Psoas muscle (tissue), 8 donors: ENCODE data around the gene VPS37B. TPM values are rescaled to one million over a fixed set of nuclear protein-coding genes. Genes with fewer than 3 reads are reported as not detected.

Experiments used
- ATAC-seq, 4 donors: fragments of 200-7000 bp; cut with Tn5 transposase; one replicate each; pipeline ENCODE4 v1.9.1; 2020; ENCODE audit warnings: moderate library complexity in 3 of 4, mild to moderate bottlenecking in 2 of 4
- DNase-seq, 2 donors: peaks; one replicate each; pipeline ENCODE4 v3.0.0-alpha.2; 2020
- H3K27ac ChIP-seq: fragments of 200-600 bp; one replicate; pipeline ENCODE4 v1.8.0; 2022
- H3K27me3 ChIP-seq, 3 donors: fragments of 200-600 bp in 1 of 3; one replicate each; pipeline versions ENCODE4 v1.6.1 to v1.8.0; 2013 to 2022; ENCODE audit warnings: low read length in 2 of 3, mild to moderate bottlenecking in 2 of 3, moderate library complexity in 1 of 3; ENCODE audit not compliant: insufficient read depth in 3 of 3
- H3K36me3 ChIP-seq, 2 donors: fragments of 200-600 bp in 1 of 2; one replicate each; pipeline versions ENCODE4 v1.6.1 to v1.8.0; 2013 to 2022; ENCODE audit warnings: low read depth in 1 of 2, mild to moderate bottlenecking in 1 of 2, moderate library complexity in 1 of 2; ENCODE audit not compliant: insufficient read depth in 1 of 2
- H3K4me1 ChIP-seq: fragments of 200-600 bp; one replicate; pipeline ENCODE4 v1.8.0; 2022
- H3K4me3 ChIP-seq: fragments of 200-600 bp; one replicate; pipeline ENCODE4 v1.8.0; 2022; ENCODE audit warnings: mild to moderate bottlenecking
- H3K9me3 ChIP-seq: fragments of 200-600 bp; one replicate; pipeline ENCODE4 v1.8.0; 2022
- CTCF ChIP-seq: fragments of 200-600 bp; IDR thresholded peaks from one replicate; pipeline ENCODE4 v1.8.0; 2022; ENCODE audit warnings: antibody characterized with exemption
- WGBS, 3 donors: extraction: QIAGEN DNeasy Blood & Tissue Kit; methylation state at CpG; one replicate each; pipeline versions ENCODE4 v1.1.6 to v1.1.7; 2013; 5-methylcytosine and 5-hydroxymethylcytosine counted together
- intact Hi-C, 2 donors: fragments of 100-400 bp; cut with DNase I; formaldehyde crosslinking; loops; one replicate each; pipeline versions ENCODE4 v1.11.0 to v1.14.2; 2022
- polyA plus RNA-seq, 3 donors: library from polyadenylated mRNA; stranded (reverse); fragments of 200-250 nt; gene quantifications; one replicate each; pipeline ENCODE4 v1.2.3, GENCODE V29; 2013
- total RNA-seq, 4 donors: library from RNA; stranded (reverse); fragmentation: NEBNext Ultra II Directional in 2 of 4; extraction: Animal tissue kit (Norgen Biotek cat#: 25700) in 2 of 4; gene quantifications; one replicate each; pipeline versions ENCODE4 v1.2.1 to v1.2.4, GENCODE V29; 2021 to 2023
- donor health status: healthy with polysubstance abuse.
- donor health status: DM: no; HTN: no; CAD: no; lungs with moderate emphysema.
- donor health status: Bipolar disorder and iron deficiency.
- donor health status: healthy.
- donor health status: DM: yes; HTN: yes; CAD: no.
- donor health status: DM: no; HTN: no; CAD: no.
- donor health status: DM: no; HTN: no; CAD: no.
- donor health status: DM: yes; HTN: yes; CAD: no.

VPS37B gene
- total and polyA plus RNA-seq, 7 donors: 3.2 to 11.1 (median 8.9) TPM

GRCh38 chr12:122845041-122845864, 50.7 kb downstream of the VPS37B start:
- ATAC-seq (no peak), DNase-seq (peak in 1 of 2 donors; percentile 38)
- intact Hi-C loops: no loop called here
- no peaks in the 10 kb centered on the region for H3K9me3 ChIP-seq
- no peak for TF ChIP-seq CTCF
- H3K27me3 ChIP-seq: no peaks in the 10 kb centered on the region
- 67 to 77% (median 68%) methylated on average over 29 to 30 of the region's 30 CpGs for WGBS, 3 donors
- no peaks in the 10 kb centered on the region for H3K36me3 ChIP-seq
- peaks cover 12% of the 10 kb centered on the region for H3K4me1 ChIP-seq
- H3K4me3 ChIP-seq: no peak overlapping the region
- H3K27ac ChIP-seq: no peak overlapping the region

GRCh38 chr12:122844366-122844971, 51.5 kb downstream of the VPS37B start:
- DNase-seq: peak in 1 of 2 donors; percentile 19
- Histone ChIP-seq H3K4me1 (peaks cover 13% of the 10 kb centered on the region), H3K27me3 (no peaks in the 10 kb centered on the region), H3K36me3 (no peaks in the 10 kb centered on the region), H3K27ac (no peak overlapping the region), H3K9me3 (no peaks in the 10 kb centered on the region), H3K4me3 (no peak overlapping the region)
- intact Hi-C loops: no loop called here
- no peak for TF ChIP-seq CTCF
- 85 to 89% (median 86%) methylated on average over 8 of the region's 8 CpGs for WGBS, 3 donors
- no peak for ATAC-seq

GRCh38 chr12:122843455-122843854, 52.5 kb downstream of the VPS37B start:
- H3K9me3 ChIP-seq: no peaks in the 10 kb centered on the region
- peak in 1 of 2 donors; percentile 33 for DNase-seq
- no peak overlapping the region for H3K27ac ChIP-seq
- no peak overlapping the region for H3K4me3 ChIP-seq
- no peak for TF ChIP-seq CTCF
- H3K4me1 ChIP-seq: peaks cover 13% of the 10 kb centered on the region
- H3K36me3 ChIP-seq: no peaks in the 10 kb centered on the region
- no peak for ATAC-seq
- no peaks in the 10 kb centered on the region for H3K27me3 ChIP-seq
- intact Hi-C loops: no loop called here
- 96 to 97% (median 96%) methylated on average over 8 of the region's 8 CpGs for WGBS, 3 donors

GRCh38 chr12:122842505-122843405, 53.2 kb downstream of the VPS37B start:
- no peak for DNase-seq
- H3K4me3 ChIP-seq: no peak overlapping the region

More at GRCh38 chr12:122842505-122843405, 53.2 kb downstream of the VPS37B start:
- H3K4me1 ChIP-seq: peaks cover 13% of the 10 kb centered on the region
- peak in 1 of 4 donors; percentile 5 for ATAC-seq
- H3K36me3 ChIP-seq: no peaks in the 10 kb centered on the region
- 82 to 85% (median 84%) methylated on average over 21 to 22 of the region's 22 CpGs for WGBS, 3 donors
- H3K9me3 ChIP-seq: no peaks in the 10 kb centered on the region
- no peak overlapping the region for H3K27ac ChIP-seq
- no peaks in the 10 kb centered on the region for H3K27me3 ChIP-seq
- intact Hi-C loops: no loop called here
- TF ChIP-seq CTCF: no peak
